ENCODE measurements around the gene SMIM36. TPM values are rescaled to one million over a fixed set of nuclear protein-coding genes. Genes with fewer than 3 reads are reported as not detected.
"Not testable (repeated sequence)": the region's sequence is repeated elsewhere in the genome, so short reads cannot be mapped to it uniquely, and the experiment has no call there.

SMIM36 gene
- total RNA-seq, 2 donors from 2014 or later, result not detected

DNA sequence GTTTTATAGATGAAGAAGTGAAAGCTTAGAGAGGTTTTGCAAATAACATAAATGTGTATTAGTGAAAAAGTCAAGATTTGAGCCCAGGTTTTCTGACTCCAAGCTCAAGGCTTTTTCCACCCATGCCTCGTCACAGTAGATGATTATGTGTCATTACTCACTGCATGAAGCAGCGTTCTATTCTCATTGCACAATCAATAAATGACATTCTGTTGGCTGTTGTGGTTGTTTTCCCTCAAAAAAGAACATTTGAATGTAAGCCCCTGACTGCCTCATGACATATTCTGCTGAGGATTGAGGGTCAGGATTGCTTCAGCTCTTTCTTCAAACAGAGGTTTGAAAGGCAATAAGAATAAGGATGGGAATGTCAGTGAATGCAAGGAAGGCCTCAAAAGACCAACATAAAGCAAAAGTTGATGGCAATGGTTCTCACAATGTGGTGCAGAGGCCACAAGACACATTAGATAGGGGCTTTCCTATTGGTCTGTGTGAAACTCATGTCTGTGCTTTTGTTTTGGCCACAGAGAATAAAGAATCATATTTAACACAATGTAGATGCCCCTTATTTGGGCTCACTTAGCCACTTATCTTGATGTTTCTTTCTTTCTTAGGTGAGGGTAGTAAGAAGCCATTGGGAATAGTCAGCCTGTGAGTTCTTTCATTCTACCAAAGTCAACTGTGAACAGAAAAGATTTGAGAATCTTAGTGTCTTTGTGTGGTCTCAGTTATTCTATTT lies 84.2 kb downstream of the SMIM36 start:
- no peak for DNase-seq (ENCODE audit: low spot score)
- peaks cover 0 to 18% of the 10 kb centered on the region in 2 donors for H3K4me1 ChIP-seq
- H3K9me3 ChIP-seq, result no peaks in the 10 kb centered on the region
- H3K27ac ChIP-seq, result no peak overlapping the region
- no peaks in the 10 kb centered on the region for H3K36me3 ChIP-seq
- H3K27me3 ChIP-seq, result no peaks in the 10 kb centered on the region
- TF ChIP-seq, protein P1, sequence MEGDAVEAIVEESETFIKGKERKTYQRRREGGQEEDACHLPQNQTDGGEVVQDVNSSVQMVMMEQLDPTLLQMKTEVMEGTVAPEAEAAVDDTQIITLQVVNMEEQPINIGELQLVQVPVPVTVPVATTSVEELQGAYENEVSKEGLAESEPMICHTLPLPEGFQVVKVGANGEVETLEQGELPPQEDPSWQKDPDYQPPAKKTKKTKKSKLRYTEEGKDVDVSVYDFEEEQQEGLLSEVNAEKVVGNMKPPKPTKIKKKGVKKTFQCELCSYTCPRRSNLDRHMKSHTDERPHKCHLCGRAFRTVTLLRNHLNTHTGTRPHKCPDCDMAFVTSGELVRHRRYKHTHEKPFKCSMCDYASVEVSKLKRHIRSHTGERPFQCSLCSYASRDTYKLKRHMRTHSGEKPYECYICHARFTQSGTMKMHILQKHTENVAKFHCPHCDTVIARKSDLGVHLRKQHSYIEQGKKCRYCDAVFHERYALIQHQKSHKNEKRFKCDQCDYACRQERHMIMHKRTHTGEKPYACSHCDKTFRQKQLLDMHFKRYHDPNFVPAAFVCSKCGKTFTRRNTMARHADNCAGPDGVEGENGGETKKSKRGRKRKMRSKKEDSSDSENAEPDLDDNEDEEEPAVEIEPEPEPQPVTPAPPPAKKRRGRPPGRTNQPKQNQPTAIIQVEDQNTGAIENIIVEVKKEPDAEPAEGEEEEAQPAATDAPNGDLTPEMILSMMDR (IDR thresholded peaks at IDR 0.05), result no peak
- H3K4me3 ChIP-seq, result no peak overlapping the region

- Histone ChIP-seq H3K4me3 (no peak overlapping the region), H3K27me3 (no peaks in the 10 kb centered on the region), H3K36me3 (no peaks in the 10 kb centered on the region), H3K9me3 (no peaks in the 10 kb centered on the region), H3K27ac (no peak overlapping the region), H3K4me1 (peaks cover 0 to 14% of the 10 kb centered on the region in 2 donors)
- DNase-seq (ENCODE audit: low spot score), result no peak
- TF ChIP-seq, protein P1 (IDR thresholded peaks at IDR 0.05), result no peak
Measured at GRCh38 chr17:55424893-55425540, 86.2 kb downstream of the SMIM36 start.

- H3K9me3 ChIP-seq, result no peaks in the 10 kb centered on the region
- TF ChIP-seq, protein P1 (IDR thresholded peaks at IDR 0.05), result no peak
- no peak overlapping the region for H3K27ac ChIP-seq
- no peak for DNase-seq (ENCODE audit: low spot score)
- no peaks in the 10 kb centered on the region for H3K27me3 ChIP-seq
- H3K4me3 ChIP-seq, result no peak overlapping the region
- H3K36me3 ChIP-seq, result no peaks in the 10 kb centered on the region
- H3K4me1 ChIP-seq, result peaks cover 0 to 25% of the 10 kb centered on the region in 2 donors
Measured at GRCh38 chr17:55423535-55423934, 87.7 kb downstream of the SMIM36 start.

DNA sequence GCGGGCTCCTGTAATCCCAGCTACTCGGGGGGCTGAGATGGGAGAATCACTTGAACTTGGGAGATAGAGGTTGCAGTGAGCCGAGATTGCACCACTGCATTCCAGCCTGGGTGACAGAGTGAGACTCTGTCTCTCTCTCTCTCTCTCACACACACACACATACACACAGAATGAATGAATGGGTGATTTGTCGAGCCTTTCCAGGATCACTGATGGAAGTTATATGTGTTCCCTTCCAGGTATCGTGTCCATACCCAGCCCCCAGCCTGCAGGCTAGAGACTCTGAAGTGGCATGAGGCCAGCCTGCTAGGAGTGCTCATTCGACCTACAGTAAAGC lies 88.5 kb downstream of the SMIM36 start:
- DNase-seq (ENCODE audit: low spot score); H3K27ac ChIP-seq; H3K27me3 ChIP-seq; H3K9me3 ChIP-seq; H3K4me3 ChIP-seq; H3K36me3 ChIP-seq: not testable (repeated sequence)
- H3K4me1 ChIP-seq, result peaks cover 0 to 27% of the 10 kb centered on the region in 2 donors

DNA sequence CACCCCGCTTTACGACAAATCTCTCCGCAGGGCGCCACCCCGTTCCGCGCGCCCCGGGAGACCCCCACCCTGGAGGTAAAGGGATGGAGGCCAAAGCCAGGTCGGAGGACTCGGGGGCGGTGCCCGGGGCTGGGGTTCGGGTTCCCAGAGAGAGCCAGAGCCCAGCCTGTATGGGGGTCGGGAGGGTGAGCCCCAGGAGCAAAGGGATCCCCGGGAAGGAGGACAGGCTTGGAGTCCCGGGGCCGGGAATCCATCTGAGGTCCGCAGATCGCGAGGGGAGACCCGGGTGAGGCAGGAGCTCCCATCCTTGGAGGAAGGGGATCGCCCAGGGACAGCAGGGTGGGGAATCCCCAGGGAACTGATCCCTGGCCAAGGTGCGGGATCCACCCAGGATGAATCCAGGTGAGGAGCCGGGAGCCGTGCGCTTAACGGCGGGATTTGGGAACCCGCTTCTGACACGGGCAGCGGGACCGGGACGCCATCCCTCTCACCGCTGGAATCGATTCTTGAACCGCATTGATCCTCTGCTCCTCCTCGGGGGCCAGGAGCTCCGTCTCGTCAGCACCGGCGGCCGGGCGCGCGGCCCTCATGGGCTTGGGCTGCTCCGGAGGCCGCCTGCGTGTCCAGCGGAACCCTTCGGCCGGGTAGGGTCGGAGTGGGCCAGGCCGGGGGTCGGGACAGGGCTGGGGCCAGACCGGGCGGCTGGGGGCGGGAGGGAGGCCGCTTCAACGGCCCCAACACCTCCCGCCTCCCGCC lies 89.9 kb downstream of the SMIM36 start, which contains the start of gene MMD:
MMD (minus strand) TSS at position 657 of the 756 bp plus-strand sequence; CDS start at position 517, 140 bp downstream.
- Histone ChIP-seq H3K36me3 (no peaks in the 10 kb centered on the region), H3K4me1 (peaks cover 0 to 41% of the 10 kb centered on the region in 2 donors), H3K27me3 (no peaks in the 10 kb centered on the region), H3K27ac (peak within 1 kb of the TSS; percentile 91 to 92), H3K4me3 (peak within 1 kb of the TSS; percentile 92 to 98), H3K9me3 (no peaks in the 10 kb centered on the region)
- DNase-seq (ENCODE audit: low spot score), result no peak
- TF ChIP-seq, protein P1 (IDR thresholded peaks at IDR 0.05), result no peak

DNA sequence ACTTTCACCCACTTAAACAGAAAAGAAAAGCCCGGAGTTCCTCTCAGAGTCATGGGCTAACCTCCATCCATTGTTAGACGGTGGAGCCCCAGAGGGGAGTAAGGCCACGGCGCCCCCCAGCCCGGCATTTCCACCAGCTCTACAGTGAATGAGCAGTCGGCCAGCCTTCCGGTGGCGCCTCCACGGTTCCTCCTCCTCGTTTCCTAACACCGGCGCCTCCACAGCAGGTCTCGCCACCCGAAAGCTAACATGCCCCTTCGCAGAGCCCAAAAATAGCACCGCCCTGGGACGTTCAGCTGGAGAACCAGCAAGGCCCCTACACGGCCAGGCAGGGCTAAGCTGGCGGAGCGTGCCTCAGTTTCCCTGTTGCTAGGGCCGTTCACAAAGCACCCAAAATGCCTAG lies 90.5 kb downstream of the SMIM36 start:
- DNase-seq (ENCODE audit: low spot score), result peak; percentile 68
- Histone ChIP-seq H3K27me3 (no peaks in the 10 kb centered on the region), H3K4me3 (peak overlapping the region; percentile 92 to 98), H3K4me1 (peaks cover 0 to 42% of the 10 kb centered on the region in 2 donors), H3K9me3 (no peaks in the 10 kb centered on the region), H3K27ac (peak overlapping the region; percentile 91 to 92), H3K36me3 (no peaks in the 10 kb centered on the region)
- TF ChIP-seq, protein P1 (IDR thresholded peaks at IDR 0.05), result no peak
